Fibroblast of villous mesenchyme (primary cell): ENCODE results near the gene ANKRD66. TPM values are rescaled to one million over a fixed set of nuclear protein-coding genes. Genes with fewer than 3 reads are reported as not detected.
"Not testable (repeated sequence)": the region's sequence is repeated elsewhere in the genome, so short reads cannot be mapped to it uniquely, and the experiment has no call there.

Experiments
- DNase-seq: peaks from one replicate; pipeline ENCODE4 v3.0.0-alpha.2; 2010; ENCODE audit warnings: low read depth
- H3K4me3 ChIP-seq: 2 replicates; pipeline ENCODE4 v1.5.1; 2011; ENCODE audit warnings: low read depth, mild to moderate bottlenecking, low read length
- total RNA-seq: library from RNA; depleted of rRNA; stranded (reverse); fragments of >200 nt; gene quantifications from 2 replicates; pipeline ENCODE4 v1.2.3, GENCODE V29; 2012
- TF ChIP-seq, protein P1 (sequence below): IDR thresholded peaks from 2 replicates; pipeline ENCODE4 v1.5.1; 2012; ENCODE audit warnings: low read depth, mild to moderate bottlenecking, low read length; ENCODE audit not compliant: insufficient read depth

The ANKRD66 gene
- total RNA-seq, 1 donor, result not detected

DNA sequence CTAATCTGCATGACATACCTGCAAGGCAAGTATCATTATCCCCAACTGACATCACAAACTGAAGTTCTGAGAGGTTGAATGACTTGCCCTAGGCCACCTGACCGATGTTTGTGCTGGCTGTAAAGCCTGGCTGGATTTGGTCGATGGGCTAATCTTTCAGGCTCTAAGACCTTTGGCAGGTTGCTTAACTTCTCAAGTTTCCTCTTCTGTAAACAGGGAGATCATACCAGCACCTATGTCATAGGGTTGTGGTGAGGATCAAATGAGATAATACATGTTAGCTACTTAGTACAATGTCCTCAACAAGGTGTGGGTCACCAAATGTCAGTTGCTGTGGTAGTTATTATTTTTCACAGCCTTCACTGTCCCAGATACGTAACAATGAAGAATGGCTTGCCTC, 14.2 kb downstream of the ANKRD66 start:
- DNase-seq, result no peak
- TF ChIP-seq, protein P1, sequence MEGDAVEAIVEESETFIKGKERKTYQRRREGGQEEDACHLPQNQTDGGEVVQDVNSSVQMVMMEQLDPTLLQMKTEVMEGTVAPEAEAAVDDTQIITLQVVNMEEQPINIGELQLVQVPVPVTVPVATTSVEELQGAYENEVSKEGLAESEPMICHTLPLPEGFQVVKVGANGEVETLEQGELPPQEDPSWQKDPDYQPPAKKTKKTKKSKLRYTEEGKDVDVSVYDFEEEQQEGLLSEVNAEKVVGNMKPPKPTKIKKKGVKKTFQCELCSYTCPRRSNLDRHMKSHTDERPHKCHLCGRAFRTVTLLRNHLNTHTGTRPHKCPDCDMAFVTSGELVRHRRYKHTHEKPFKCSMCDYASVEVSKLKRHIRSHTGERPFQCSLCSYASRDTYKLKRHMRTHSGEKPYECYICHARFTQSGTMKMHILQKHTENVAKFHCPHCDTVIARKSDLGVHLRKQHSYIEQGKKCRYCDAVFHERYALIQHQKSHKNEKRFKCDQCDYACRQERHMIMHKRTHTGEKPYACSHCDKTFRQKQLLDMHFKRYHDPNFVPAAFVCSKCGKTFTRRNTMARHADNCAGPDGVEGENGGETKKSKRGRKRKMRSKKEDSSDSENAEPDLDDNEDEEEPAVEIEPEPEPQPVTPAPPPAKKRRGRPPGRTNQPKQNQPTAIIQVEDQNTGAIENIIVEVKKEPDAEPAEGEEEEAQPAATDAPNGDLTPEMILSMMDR, result no peak
- no peak overlapping the region for H3K4me3 ChIP-seq

DNA sequence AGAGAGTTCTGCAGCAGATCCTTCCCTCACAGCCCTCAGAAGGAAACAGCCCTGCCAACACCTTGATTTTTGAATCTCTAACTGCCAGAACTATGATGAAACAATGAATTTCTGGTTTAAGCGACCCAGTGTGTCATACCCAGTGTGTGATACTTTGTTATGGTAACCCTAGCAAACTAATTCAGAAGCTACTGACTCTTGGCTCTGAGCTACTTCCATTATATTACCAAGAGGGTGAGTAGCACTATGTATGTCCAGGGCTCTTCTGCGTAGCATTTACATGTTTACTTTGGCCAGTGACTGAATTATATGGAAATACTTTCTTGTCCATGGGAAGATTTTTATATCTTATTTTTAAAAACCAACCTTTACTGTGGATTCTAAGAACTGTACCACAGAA, 16.7 kb downstream of the ANKRD66 start:
- DNase-seq, result no peak
- H3K4me3 ChIP-seq, result no peak overlapping the region
- TF ChIP-seq, protein P1, result no peak

DNA sequence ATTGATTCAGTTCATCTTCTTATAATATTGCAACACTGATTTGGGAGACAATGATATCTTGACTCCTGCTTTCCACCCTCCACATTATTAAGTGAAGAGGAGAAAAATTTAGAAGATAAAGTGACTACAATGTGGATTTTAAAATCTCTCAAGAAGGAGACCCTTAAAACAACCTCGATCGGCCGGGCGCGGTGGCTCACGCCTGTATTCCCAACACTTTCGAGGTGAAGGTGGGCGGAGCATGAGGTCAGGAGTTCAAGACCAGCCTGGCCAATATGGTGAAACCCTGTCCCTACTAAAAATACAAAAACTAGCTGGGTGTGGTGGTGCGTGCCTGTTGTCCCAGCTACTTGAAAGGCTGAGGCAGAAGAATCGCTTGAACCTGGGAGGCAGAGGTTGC, 17.5 kb downstream of the ANKRD66 start:
- not testable (repeated sequence) for H3K4me3 ChIP-seq, DNase-seq

DNA sequence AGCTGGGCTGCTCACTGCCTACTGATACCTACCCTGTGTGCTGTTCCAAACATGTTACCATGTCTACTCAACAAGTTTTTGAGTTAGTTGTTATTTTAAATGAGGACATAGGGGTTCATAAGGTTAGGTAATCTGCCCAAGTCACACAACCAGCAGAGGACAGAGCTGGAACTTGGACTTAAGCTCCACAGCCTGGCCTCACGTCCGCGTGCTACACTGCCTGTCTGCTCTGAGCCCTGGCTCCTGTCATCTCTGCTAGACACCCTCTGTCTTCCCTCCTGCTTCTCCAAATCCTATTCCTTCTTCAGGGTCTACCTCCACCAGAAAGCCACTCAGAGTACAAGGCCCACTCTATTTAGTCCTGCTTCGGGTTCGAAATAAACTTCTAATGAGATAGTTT, 18.2 kb downstream of the ANKRD66 start:
- H3K4me3 ChIP-seq, result no peak overlapping the region
- TF ChIP-seq, protein P1, result no peak
- DNase-seq, result no peak

DNA sequence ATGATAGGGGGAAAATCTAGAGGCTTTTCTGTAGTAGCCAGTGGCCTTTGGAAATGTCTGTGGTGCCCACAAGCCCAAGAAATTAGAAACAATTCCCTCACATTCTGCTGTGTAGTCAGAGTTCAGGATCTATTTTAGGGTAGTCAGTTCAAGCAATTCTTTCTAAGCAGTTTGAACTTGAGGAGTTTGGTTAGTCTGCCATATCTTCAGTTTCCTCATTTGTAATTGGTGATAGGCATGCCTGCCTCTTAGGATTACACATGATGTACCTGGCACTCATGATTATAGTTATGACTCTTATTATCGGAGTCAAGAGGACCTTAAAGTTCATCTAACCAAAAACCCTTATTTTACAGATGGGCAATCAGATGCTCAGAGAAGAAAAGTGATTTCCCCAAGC, 25.3 kb downstream of the ANKRD66 start:
- no peak for DNase-seq
- TF ChIP-seq, protein P1, result no peak
- no peak overlapping the region for H3K4me3 ChIP-seq

DNA sequence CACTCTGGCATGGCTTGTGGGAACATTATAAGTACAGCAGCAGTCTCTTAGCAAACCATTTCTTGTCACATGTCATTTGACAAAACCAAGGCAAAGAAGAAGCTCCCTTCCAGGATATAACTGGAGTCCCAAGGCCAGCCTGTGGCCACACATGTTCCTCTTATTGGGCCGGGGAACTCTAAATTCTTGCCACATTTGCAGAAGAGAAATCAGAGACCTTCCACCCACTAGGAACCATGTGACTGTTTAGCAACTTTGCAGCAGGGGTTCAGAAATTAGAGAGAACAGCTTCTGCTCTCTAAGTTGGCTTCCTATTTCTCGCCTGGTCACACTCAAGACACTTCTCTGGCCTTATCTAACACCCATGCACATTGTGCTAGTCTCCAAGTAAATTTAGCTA, 26.0 kb downstream of the ANKRD66 start:
- TF ChIP-seq, protein P1, result no peak
- DNase-seq, result no peak
- H3K4me3 ChIP-seq, result no peak overlapping the region

DNA sequence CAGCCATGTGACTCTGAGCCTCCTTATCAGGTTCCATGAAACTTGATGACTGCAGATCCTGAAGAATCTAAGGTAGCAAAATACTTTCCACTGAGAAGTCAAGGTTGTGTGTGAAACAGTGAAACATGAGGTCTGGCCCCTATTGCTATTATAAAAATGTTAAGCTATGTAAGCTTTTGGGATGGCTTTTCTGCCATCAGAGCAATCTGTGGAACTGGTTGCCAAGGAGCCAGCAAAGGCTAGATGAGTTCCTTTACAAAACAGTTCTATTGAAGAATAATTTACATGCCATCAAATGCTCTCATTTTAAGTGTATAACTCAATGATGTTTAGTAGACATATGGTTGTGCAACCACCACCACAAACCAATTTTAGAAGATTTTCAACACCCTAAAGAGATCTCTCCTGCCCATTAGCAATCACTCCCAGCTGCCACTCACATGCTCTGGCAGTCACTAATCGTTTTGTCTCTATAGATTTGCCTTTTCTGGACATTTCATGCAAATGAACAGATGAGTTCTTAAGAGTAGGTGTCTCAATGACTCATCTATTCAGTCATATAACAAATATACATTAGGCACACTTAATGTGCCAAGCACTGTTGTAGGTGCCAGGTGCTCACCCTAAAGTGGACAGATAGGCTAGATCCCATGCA, 26.6 kb downstream of the ANKRD66 start:
- DNase-seq, result no peak
- no peak overlapping the region for H3K4me3 ChIP-seq
- TF ChIP-seq, protein P1, result no peak

DNA sequence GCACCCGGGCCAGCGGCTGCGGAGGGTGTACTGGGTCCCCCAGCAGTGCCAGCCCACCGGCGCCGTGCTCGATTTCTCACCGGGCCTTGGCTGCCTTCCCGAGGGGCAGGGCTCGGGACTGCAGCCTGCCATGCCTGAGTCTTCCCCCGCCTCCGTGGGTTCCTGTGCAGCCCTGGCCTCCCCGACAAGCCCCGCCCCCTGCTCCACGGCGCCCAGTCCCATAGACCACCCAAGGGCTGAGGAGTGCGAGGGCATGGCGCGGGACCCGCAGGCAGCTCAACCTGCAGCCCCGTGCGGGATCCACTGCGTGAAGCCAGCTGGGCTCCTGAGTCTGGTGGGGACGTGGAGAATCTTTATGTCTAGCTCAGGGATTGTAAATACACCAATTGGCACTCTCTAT, 28.0 kb downstream of the ANKRD66 start:
- DNase-seq, H3K4me3 ChIP-seq: not testable (repeated sequence)
